ENCODE results near the gene NAA38.
"Not testable (repeated sequence)": the region's sequence is repeated elsewhere in the genome, so short reads cannot be mapped to it uniquely, and the experiment has no call there.

The NAA38 gene

DNA sequence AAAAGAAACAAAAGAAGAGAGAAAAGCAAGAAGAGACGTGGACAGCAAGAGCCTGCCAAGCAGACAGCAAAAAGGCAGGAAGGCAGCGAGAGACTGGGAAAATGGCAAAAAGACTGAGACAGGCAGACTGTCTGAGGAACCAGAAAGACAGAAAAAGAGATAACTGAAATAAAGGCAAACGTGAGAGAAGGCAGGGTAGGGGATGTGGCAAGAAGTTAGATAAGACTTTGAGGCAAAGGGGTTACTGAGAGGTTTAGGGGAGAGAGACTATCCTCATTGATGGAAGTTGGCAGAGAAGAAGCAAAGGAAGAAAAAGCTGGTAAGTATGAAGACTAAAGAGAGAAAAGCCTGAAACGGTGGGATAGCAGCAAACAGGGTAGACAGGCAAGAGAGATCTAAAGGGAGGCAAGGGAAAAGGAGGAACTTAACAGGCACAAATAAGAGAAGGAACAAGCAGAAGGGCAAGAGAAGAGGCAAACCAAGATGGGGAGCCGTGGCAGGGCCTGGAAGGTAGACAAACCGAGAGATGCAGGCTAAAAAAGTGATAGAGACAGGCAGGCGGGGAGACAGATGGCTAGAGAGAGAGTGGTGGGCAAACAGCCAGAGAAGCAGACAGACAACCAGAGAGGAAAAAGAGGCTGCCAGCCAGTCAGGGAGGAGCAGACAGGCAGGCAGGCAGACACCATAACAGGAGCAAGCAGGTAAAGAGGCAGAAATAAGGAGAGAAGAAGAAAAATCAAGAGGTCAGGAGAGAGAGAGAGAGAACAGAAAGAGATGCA lies 24.1 kb upstream of the NAA38 start:
- DNase-seq = peak; percentile 17 to 74 (median 35)

DNA sequence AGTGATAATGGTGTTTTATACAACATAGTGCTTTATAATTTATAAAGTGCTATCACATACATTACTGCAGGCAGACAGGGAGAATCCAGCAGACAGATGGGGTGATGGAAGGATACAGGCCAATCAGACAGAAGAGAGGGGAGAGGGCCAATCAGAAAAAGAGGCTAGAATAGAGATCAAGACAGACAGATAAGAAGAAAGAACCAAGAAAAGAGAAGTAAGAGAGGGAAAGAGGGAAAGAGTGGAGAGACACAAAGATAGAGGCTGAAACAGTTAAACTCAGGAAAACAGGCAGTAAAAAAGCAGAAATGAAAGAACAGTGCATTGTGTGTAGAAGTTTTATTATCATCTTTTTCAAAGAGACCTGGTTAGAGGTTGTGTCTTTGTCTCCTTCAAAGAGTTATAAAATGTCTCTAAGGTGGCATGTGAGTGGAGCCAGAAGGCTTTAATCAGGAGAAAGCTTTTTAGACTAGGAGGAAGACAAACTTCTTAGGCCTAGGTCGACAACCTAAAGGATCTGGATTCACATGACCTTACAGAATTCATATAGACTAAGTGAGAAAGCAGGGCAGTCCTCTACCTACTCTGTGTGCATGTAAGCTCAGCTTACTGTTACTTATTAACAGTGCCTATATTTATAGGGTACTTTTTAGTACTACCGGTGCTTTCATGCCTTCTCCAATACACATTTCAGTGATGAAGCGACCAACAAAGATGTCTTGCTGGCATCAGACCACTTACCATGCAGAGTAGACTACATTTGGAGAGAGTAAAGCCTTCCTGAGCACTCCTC lies 22.9 kb upstream of the NAA38 start:
- no peak for DNase-seq

DNA sequence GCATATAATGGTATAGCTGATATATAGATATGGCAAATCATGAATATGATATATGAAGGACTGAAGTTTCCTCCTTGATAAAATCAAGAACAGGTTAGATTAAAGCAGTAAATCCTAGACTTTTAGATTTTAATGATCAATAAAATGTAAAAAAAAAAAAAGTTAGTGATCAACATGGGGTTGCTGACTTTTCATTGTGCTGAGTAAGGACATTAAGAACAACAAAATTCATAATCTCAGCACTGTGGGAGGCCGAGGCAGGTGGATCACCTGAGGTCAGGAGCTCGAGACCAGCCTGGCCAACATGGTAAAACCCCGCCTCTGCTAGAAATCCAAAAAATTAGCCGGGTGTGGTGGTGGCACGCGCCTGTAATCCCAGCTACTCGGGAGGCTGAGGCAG lies 20.9 kb upstream of the NAA38 start:
- no peak for DNase-seq

DNA sequence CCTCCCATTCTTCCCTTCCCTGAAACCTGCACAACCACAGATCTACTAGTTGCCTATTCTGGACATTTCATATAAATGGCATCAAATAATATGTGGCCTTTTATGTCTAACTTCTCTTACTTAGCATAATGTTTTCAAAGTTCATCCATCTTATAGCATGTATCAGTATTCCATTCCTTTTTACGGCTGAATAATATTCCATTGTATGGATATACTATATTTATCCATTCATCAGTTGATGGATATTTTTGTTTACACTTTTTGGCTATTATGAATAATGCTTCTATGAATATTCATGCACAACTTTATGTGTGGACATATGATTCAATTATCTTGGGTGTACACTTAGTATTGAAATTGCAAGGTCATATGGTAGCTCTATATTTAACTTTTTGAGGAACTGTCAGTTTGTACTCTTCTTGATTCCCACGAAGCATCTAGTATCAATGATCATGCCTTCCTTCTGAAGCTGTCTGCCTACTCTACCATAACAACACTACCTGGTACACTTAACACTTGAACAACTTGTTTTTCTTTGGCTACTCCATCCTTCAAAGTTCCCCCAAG lies 18.5 kb upstream of the NAA38 start:
- no peak for DNase-seq

DNA sequence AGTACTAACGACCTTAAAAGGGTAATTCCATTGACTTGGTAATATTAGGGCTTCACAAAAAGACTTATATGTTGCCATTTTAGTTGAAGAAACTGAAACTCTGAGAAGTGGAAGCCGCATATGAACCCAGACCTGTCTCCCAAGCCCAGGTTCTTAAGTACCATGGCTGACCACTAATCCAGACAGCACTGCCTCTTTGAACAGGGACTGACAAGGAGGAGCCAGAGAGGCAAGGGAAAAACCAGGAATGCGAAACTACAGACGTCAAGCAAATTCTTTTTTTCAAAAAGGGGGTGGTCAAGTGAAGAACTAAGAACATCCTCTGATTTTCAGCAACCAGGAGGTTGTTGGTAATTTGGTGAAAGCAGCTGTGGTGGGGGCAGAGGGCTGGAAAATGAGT lies 15.7 kb upstream of the NAA38 start:
- no peak for DNase-seq

DNA sequence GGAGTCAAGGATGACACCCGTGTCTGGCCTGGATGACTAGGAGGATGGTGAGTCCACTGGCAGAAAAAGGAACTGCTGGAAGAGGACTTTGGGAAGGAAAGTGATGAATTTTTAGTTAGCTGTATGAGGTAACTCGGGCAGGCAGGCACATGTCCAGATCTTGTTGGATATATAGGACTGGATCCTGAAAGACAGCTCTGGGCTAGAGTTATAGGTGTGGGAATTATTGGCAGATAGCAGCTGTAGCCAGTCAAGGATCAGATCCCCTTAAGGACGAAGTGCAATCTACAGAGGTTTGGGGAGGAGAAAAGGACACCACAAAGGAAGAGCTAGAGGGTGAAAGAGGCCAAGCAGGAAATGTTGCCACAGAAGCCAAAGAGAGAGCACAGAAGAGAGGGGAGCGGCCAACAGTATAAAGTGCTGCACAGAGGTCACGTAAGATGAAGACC lies 10.5 kb upstream of the NAA38 start:
- DNase-seq = no peak

DNA sequence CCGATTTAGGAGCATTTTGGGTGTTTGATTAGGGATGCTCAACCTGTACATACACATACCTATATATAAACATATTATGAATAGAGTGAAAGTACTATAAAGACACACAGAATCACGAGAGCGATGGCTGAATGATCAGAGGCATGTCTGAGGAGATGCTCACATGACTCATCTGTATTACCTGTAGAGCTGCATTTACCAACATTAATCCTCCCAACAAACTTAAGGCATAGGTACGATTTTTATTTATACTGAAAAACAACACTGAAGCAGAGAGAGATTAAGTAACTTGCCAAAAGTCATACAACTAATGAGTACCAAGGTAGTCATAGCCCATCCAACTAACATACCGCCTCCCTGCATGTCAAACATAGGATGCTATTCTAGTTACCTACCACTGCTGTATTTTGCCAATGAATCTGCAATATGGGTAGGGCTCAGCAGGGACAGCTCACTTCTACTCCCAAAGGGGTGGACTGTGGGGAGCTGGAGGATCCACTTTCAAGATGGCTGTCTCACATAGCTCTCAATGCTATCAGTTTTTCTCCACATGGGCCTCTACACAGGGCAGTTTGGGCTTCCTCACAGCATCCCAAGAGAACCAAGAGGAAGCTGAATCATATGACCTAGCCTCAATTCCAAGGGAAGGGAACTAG lies 7.8 kb upstream of the NAA38 start:
- no peak for DNase-seq

DNA sequence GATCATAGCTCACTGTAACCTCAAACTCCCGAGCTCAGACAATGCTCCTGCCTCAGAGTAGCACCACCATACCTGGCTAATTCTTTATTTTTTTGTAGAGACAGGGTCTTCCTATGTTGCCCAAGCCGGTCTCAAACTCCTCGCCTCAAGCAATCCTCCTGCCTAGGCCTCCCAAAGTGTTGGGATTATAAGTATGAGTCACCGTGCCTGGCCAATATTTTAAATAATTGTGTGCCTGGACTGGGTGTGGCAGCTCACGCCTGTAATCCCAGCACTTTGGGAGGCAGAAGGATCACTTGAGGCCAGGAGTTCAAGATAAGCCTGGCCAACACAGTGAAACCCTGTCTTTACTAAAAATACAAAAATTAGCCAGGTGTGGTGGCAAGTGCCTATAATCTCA lies 7.0 kb upstream of the NAA38 start:
- not testable (repeated sequence) for DNase-seq

DNA sequence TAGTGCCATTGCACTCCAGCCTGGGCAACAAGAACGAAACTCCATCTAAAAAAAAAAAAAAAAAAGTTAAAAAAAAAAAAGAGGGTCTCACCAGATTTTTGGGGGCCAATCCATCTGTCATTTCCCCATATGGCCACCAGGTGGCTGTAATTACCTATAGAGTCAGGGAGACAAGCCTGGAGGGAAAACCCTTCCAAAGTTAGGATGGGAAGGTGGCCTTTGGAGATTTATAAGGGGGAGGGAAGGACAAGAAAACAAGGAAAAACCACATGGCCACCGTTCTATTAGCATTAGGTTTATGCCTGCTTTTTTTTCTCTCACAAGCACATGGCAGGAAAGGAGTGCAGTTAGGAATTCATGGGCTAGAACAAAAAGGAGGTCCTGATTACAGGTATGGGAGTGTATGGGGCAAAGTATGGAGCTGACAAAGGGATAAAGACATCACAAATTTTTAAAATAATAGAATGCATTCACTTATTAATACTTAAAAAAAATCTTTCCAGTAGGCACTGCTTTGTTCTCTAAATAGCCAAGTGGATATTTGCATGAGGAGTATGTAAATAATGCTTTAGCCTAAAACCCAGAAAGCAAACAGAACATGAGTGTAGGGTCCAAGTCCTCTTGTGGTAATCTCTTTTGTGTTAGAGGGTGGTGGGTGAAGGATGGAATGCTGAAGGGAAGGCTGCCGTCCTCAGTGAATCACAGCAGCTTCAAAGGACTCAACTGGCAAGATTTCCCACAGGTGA lies 5.5 kb upstream of the NAA38 start:
- peak; percentile 15 to 71 (median 31) for DNase-seq

DNA sequence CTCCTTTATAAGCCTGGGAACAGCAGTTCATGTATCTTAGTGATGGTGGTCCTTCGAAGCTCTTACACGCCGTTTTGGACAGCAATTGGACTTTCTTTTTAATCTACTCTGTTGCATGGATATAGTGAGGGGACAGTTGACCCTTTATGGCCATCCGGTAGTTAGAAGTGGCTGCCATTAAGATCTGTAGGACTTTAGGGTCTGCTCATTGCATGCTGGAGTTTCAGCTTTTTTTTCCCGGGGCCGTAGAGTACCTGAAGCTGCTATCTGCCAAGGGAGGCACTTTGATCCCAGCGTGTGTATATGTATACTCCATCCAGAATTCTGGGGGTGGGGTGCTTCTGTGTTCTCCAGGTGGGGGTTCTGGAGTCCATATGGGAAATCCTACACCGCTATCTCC lies 1.7 kb upstream of the NAA38 start:
- no peak for DNase-seq

DNA sequence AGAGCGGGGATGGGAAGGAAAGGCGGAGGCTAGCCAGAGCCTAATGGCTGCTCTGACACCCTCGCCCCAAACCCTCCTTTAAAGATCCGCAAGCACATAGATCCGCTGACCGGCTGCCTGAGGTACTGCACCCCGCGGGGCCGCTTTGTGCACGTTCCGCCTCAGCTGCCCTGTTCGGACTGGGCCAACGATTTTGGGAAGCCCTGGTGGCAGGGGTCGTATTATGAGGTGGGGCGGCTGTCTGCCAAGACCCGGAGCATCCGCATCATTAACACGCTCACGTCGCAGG lies 1.1 kb upstream of the NAA38 start:
- DNase-seq = peak in 2 of 3 experiments; percentile 31 to 64

DNA sequence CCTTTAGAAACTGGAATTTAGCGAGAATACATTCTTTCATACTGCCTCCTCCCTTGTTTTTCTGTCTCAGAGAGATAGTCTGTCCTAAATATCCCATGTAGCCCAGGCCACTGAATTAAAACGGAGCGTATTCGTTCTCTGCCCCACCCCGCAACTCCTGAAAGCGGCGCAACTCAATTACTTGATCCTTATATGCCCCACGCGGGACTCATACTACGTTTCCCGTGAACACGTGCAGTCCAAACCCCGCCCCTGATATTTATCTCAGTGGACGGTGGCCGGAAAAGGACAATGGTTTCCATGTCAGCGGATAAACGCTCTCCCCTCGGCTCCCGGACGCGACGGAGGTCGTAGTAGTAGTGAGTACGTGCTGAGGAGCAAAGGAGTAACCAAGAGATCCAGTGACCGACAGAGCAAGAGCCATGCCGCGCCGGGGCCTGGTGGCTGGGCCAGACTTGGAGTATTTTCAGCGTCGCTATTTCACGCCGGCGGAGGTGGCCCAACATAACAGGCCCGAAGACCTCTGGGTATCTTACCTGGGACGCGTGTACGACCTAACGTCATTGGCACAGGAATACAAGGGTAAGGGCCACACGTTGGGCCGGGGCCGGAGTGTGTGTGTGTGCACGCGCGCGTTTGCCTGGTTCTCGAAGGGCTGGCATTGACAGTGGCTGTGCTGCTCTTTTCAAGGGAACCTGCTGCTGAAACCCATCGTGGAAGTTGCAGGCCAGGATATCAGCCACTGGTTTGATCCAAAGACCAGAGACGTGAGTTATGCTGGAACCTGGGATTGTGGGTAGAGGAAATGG lies 558 bp upstream of the NAA38 start, which contains the start of gene CYB5D1:
Gene CYB5D1 (plus strand): TSS at position 291 of the 809 bp plus-strand sequence. CDS start 132 bp downstream, at position 423.
- peak; percentile 86 to 97 (median 93) for DNase-seq

DNA sequence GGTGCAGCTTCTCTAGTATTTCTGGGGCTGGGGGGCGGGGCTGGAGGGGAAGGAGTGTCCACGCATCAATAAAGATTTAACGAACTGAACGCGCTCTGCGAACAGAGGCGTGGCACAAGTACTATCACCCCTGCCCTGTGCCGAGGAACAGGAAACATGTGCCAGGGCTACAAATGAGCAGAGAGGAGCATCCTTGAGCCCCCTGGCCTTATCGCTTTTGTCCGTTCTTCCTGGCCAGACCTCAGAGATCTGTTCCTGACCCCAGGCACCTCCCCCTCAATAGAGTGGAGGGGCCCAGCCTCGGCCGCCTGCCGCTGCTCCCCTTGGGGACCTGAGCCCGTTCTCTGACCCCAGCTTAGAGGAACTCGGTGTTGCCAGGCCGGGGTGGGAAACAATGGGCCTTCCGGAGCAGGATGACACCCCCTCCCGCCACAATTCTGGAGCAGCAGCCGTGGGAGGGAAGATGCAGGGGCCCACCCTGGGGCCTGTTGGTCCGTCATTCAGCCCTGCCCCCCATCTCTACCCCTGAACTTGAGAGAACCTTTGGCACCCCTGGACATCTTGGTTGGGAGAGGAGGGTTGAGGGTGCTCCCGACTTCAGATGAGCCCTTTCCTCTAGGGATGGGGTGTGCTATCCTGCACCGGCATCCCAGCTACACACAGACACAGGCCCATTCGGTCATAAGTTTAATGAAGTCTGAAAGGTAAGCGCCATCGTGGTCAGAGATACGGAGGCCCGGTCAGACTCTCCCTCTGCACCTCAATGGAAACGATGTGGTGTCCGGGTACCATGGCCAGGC lies 1.1 kb downstream of the NAA38 start:
- DNase-seq = peak; percentile 2 to 24 (median 22)

DNA sequence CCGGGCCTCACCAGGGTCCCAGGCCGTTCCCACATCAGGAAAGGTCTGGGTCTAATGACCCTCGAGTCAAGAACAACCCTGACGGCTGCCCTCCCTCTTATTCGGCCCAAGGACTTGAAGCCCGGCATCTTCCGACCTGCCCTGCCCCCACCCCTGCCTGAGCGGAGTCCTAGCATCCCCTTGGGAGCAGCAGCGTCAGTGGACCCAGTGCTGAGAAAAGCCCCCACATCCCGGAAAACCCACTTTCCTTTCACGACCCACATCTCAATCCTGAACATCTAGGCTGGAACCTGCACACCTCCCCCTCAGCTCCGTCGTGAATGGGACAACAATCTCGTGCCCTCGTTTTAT lies 1.7 kb downstream of the NAA38 start:
- no peak for DNase-seq

DNA sequence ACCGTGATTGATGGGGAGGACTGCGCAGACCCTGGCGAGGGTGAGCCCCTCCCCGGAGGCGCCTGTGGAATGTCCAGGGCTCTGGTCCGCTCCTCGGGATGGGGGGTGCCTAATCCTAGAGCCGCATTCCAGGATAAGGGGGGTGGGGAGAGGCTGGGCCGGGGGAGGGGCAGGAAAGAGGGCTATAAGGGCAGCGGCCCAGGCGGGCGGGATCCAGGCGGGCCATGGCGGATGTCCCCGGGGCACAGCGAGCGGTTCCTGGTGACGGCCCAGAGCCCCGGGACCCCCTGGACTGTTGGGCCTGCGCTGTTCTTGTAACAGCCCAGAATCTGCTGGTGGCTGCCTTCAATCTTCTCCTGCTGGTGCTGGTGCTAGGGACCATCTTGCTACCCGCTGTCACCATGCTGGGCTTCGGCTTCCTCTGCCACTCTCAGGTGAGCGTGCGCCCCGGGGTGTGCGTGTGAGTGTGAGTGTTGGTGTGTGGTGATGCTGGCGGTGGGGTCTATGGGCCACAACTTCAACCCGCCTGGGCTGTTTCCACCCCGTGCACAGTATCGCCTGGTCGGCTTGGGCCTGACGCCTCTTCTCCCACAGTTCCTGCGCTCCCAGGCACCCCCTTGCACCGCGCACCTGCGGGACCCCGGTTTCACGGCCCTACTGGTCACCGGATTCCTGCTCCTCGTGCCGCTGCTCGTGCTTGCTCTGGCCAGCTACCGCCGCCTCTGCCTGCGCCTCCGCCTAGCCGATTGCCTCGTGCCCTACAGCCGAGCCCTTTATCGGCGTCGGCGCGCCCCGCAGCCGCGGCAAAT lies 2.3 kb downstream of the NAA38 start, which contains the start of gene TMEM88:
Gene TMEM88 (plus strand): TSS at position 216 of the 809 bp plus-strand sequence. CDS start 9 bp downstream, at position 225.
- DNase-seq = no peak

DNA sequence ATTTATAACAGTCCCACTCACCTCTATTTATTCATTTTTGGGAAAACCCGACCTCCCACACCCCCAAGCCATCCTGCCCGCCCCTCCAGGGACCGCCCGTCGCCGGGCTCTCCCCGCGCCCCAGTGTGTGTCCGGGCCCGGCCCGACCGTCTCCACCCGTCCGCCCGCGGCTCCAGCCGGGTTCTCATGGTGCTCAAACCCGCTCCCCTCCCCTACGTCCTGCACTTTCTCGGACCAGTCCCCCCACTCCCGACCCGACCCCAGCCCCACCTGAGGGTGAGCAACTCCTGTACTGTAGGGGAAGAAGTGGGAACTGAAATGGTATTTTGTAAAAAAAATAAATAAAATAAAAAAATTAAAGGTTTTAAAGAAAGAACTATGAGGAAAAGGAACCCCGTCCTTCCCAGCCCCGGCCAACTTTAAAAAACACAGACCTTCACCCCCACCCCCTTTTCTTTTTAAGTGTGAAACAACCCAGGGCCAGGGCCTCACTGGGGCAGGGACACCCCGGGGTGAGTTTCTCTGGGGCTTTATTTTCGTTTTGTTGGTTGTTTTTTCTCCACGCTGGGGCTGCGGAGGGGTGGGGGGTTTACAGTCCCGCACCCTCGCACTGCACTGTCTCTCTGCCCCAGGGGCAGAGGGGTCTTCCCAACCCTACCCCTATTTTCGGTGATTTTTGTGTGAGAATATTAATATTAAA lies 3.1 kb downstream of the NAA38 start:
- no peak for DNase-seq

DNA sequence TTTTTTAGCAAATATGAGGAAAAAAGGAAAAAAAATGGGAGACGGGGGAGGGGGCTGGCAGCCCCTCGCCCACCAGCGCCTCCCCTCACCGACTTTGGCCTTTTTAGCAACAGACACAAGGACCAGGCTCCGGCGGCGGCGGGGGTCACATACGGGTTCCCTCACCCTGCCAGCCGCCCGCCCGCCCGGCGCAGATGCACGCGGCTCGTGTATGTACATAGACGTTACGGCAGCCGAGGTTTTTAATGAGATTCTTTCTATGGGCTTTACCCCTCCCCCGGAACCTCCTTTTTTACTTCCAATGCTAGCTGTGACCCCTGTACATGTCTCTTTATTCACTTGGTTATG lies 3.7 kb downstream of the NAA38 start:
- no peak for DNase-seq

DNA sequence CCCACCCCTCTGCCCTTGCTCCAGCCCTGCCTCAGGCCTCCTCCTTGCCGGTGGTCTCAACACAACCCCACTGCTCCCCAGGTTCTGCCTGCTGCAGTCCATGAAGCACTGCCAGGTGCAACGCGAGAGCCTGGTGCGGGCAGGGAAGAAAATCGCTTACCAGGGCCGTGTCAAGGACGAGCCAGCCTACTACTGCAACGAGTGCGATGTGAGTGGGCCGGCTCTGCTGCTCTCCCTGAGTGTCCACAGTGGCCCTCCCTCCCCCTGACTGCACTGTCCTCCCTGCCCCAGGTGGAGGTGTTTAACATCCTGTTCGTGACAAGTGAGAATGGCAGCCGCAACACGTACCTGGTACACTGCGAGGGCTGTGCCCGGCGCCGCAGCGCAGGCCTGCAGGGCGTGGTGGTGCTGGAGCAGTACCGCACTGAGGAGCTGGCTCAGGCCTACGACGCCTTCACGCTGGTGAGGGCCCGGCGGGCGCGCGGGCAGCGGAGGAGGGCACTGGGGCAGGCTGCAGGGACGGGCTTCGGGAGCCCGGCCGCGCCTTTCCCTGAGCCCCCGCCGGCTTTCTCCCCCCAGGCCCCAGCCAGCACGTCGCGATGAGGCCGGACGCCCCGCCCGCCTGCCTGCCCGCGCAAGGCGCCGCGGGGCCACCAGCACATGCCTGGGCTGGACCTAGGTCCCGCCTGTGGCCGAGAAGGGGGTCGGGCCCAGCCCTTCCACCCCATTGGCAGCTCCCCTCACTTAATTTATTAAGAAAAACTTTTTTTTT lies 4.3 kb downstream of the NAA38 start:
- DNase-seq = no peak

DNA sequence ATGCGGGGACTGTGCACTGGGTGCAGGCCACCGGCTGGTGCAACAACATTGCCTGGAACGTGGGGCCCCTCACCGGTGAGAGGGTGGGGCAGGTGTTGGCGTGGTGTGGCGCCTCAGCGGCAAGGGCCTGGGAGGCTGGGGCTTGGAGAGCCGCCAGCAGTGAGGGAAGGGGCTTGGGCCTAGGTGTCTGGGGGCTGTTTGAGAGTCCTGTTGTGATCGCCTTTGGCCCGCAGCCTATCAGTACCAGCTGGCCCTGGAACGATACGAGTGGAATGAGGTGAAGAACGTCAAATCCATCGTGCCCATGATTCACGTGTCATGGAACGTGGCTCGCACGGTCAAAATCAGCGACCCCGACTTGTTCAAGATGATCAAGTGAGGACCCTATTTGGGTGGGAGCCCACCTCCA lies 5.1 kb downstream of the NAA38 start:
- DNase-seq = no peak
